Thyroid gland (tissue), 4 donors: Measurements from ENCODE around the gene COX8A.

Experiments
- CTCF ChIP-seq, 6 experiments: fragments of 200-600 bp in 3 of 6; fragments of 450-650 bp in 3 of 6; sonication (generic) in 3 of 6; IDR thresholded peaks; one replicate each; pipeline ENCODE4 v1.5.1; 2016 to 2019; ENCODE audit warnings: antibody characterized with exemption in 6 of 6, mild to moderate bottlenecking in 2 of 6, inconsistent platforms in 1 of 6, moderate library complexity in 1 of 6
- POLR2A ChIP-seq, 2 donors: fragments of 450-650 bp; IDR thresholded peaks; one replicate each; pipeline ENCODE4 v1.6.1; 2017; ENCODE audit warnings: antibody characterized with exemption in 2 of 2, mild to moderate bottlenecking in 2 of 2, moderate library complexity in 1 of 2

GRCh38 chr11:63944987-63945386 lies 29.4 kb upstream of the COX8A start:
- TF ChIP-seq POLR2A (IDR thresholded peaks at IDR 0.05), result no peak
- no peak for TF ChIP-seq CTCF (IDR thresholded peaks at IDR 0.05)
